Kidney epithelial cell (primary cell): Measurements from ENCODE around the gene TEF. TPM values are rescaled to one million over a fixed set of nuclear protein-coding genes. Genes with fewer than 3 reads are reported as not detected.
A peak's percentile ranks its signal among the peaks of the same experiment; 100 is the strongest.

Source experiments
- DNase-seq: peaks from one replicate; pipeline ENCODE4 v3.0.0-alpha.2; 2010; ENCODE audit warnings: low read depth
- H3K27me3 ChIP-seq: 2 replicates; pipeline ENCODE4 v1.6.0; 2011; ENCODE audit warnings: low read length; ENCODE audit not compliant: control insufficient read depth, insufficient read depth
- H3K36me3 ChIP-seq: 2 replicates; pipeline ENCODE4 v1.5.1; 2011; ENCODE audit warnings: low read length; ENCODE audit not compliant: control insufficient read depth, insufficient read depth
- H3K4me3 ChIP-seq: 2 replicates; pipeline ENCODE4 v1.5.1; 2011; ENCODE audit warnings: low read depth, mild to moderate bottlenecking, control low read depth, low read length
- CTCF ChIP-seq: IDR thresholded peaks from 2 replicates; pipeline ENCODE4 v1.5.1; 2011; ENCODE audit warnings: mild to moderate bottlenecking, moderate library complexity, low read length, control low read depth, inconsistent platforms; ENCODE audit not compliant: insufficient read depth, poor library complexity, severe bottlenecking
- total RNA-seq: library from RNA; depleted of rRNA; stranded (reverse); fragments of >200 nt; gene quantifications from 2 replicates; pipeline ENCODE4 v1.2.3, GENCODE V29; 2015

The TEF gene
- total RNA-seq, 1 donor from 2014 or later = 4.0 TPM

DNA sequence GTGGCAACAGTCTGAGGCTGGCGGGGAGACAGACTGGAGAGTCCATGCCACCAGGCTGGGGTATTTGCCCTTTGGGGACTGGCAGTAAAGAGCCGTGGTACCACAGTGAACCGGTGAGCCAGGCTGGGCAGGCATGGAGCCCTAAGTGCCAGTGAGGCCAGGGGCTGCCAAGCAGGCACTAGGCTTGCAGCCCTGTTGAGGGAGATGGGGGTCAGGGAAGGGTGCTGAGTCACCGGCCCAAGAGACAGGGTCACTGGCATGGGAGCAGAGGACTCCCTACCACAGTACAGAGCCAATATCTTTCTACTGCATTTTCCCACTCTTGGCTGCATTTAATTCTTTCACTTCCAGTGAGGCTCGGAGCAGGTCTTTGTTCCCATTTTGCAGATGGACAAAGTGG, 30.7 kb upstream of the TEF start:
- Histone ChIP-seq H3K36me3 (peaks cover 11% of the 10 kb centered on the region), H3K27me3 (no peaks in the 10 kb centered on the region), H3K4me3 (no peak overlapping the region)
- DNase-seq = no peak
- no peak for TF ChIP-seq CTCF

- peaks cover 11% of the 10 kb centered on the region for H3K36me3 ChIP-seq
- no peaks in the 10 kb centered on the region for H3K27me3 ChIP-seq
- no peak for TF ChIP-seq CTCF
- H3K4me3 ChIP-seq = no peak overlapping the region
- DNase-seq = peak; percentile 37
These were observed 29.7 kb upstream of the TEF start for GRCh38 chr22:41352058-41352457.

GRCh38 chr22:41353862-41354575, 27.7 kb upstream of the TEF start:
- Histone ChIP-seq H3K4me3 (no peak overlapping the region), H3K27me3 (no peaks in the 10 kb centered on the region), H3K36me3 (peaks cover 12% of the 10 kb centered on the region)
- DNase-seq = no peak
- no peak for TF ChIP-seq CTCF

DNA sequence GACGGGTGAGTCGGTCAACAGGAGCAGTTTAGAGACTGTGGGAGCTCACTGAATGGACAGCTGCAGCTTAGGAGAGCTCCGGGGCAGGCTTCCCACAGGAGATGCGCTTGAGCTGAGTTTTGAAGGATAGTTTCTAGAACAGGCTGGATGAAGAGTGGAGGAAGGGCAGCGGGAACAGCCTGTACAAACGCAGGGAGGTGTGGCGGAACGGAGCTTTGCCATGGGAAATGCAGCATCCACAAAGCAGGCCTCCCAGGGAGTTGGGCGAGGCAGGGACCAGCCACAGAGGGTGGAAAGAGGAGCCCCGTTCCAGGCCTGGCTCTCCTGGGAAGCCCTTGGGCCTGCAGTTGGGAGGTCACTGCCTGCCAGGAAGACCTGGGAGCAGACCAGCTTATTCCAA, 26.8 kb upstream of the TEF start:
- no peak for DNase-seq
- Histone ChIP-seq H3K27me3 (no peaks in the 10 kb centered on the region), H3K4me3 (no peak overlapping the region), H3K36me3 (peaks cover 13% of the 10 kb centered on the region)
- no peak for TF ChIP-seq CTCF

DNA sequence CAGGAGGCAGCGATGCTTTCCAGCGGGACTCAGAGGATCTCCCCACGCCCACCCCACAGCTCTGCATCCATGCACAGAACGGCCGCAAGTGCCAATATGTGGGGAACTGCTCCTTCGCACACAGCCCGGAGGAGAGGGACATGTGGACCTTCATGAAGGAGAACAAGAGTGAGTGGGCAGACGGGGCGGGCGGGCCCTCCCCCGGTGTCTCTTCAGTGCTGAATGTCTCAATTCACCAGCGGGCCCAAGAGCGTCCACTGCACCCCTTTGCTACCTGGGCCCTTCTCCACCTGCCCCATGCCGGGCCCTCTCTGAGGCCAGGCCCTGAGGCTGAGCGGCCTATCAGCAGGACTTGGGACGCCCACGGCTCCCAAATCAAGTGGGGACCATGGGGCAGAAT, 25.8 kb upstream of the TEF start:
- no peaks in the 10 kb centered on the region for H3K27me3 ChIP-seq
- H3K36me3 ChIP-seq = peaks cover 11% of the 10 kb centered on the region
- no peak for TF ChIP-seq CTCF
- no peak overlapping the region for H3K4me3 ChIP-seq
- no peak for DNase-seq

DNA sequence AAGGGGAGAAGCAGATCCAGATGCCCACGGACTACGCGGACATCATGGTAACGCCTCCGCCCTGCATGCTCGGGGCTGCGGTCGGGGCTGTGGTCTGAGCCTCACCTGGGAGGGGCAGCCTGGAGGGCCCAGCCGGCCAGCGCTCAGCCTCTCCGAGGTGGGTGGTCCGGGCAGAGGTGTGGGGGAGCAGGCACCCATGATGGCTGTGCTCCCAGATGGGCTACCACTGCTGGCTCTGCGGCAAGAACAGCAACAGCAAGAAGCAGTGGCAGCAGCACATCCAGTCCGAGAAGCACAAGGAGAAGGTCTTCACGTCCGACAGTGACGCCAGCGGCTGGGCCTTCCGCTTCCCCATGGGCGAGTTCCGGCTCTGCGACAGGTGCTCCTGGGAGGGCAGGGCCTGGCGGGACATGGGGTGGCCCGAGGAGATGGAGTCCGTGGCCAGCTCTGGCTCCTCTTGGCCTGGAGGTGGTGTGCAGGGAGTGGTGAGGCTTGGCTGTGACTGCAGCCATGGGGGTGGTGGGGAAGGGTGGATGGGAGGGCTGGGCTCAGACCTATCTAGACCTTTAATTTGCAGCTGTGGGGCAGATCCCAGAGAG, 25.2 kb upstream of the TEF start:
- H3K4me3 ChIP-seq = no peak overlapping the region
- no peak for DNase-seq
- no peak for TF ChIP-seq CTCF
- no peaks in the 10 kb centered on the region for H3K27me3 ChIP-seq
- H3K36me3 ChIP-seq = peaks cover 7% of the 10 kb centered on the region
